ENCODE data around the gene RFTN1. TPM values are rescaled to one million over a fixed set of nuclear protein-coding genes. Genes with fewer than 3 reads are reported as not detected.
A peak's percentile ranks its signal among the peaks of the same experiment; 100 is the strongest.

Gene RFTN1
- total and polyA plus RNA-seq, 9 donors: 25.2 to 63.1 (median 46.4) TPM

DNA sequence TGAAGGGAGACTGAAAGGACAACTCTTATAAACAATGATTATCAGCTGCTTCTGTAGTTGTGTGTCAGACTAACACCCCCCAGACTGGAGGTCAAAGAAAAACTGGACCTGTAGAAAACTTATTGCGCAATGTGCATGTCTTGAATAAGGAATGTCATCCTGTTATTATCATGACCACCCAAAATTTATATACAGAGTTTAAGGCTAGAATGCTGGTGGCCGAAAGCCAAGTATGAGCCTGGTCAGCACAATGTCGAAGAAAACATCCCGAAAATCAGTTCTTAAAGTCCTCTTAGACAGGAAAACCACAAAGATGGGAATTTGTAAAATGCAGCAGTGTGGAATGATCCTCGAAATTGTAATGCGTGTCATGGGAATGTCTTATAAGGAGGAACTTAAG is 29.3 kb downstream of the RFTN1 start:
- 3 to 8% (median 7%) methylated on average over 6 of the region's 6 CpGs for WGBS, 3 donors
- peak; percentile 49 to 77 (median 67) for DNase-seq
- Histone ChIP-seq H3K4me1 (ENCODE audit: insufficient read depth) (peaks cover 17% of the 10 kb centered on the region), H3K27ac (peak overlapping the region in 1 of 2 donors; percentile 34), H3K4me3 (no peak overlapping the region), H3K36me3 (no peaks in the 10 kb centered on the region), H3K9me3 (no peaks in the 10 kb centered on the region), H3K27me3 (no peaks in the 10 kb centered on the region)
- intact Hi-C loops (cut with DNase I): no loop called here
- TF ChIP-seq CTCF (IDR thresholded peaks at IDR 0.05) (no peak), EP300 (IDR thresholded peaks at IDR 0.05) (no peak), POLR2A (IDR thresholded peaks at IDR 0.05) (no peak)

GRCh38 chr3:16482770-16483531 is 30.5 kb downstream of the RFTN1 start:
- Histone ChIP-seq H3K36me3 (no peaks in the 10 kb centered on the region), H3K9me3 (no peaks in the 10 kb centered on the region), H3K27me3 (no peaks in the 10 kb centered on the region), H3K4me1 (ENCODE audit: insufficient read depth) (peaks cover 17% of the 10 kb centered on the region), H3K4me3 (no peak overlapping the region), H3K27ac (no peak overlapping the region)
- TF ChIP-seq POLR2A (IDR thresholded peaks at IDR 0.05) (no peak), CTCF (IDR thresholded peaks at IDR 0.05) (no peak), EP300 (IDR thresholded peaks at IDR 0.05) (no peak)
- DNase-seq: no peak
- WGBS, 3 donors: 64 to 71% (median 65%) methylated on average over 7 of the region's 7 CpGs
- intact Hi-C loops (cut with DNase I): no loop called here

DNA sequence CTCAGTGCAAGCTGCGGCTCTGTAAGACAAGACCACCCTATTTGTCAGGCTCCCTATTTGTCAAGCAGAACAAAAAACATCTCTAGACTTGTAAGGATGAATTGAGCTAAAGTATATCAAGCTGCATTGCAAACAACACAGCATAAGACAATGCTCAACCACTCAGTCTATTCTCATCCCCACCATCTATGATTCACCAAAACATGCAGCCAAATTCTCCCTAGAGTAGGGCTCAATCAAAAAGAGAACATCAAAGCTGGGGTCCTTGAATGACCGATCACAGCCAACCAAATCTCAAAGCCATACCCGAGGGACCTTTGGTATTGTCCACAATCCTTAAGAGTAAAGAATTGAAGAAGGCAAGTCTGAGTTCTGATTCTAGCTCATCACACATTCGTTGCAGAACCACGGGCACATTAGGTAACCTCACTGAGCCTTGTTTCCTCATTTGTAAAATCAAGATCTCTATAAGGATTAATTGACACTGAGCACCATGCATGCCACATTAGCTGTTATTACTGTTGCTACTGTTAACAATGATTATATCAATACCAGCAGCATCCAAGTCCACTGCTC is 31.2 kb downstream of the RFTN1 start:
- Histone ChIP-seq H3K36me3 (no peaks in the 10 kb centered on the region), H3K9me3 (no peaks in the 10 kb centered on the region), H3K4me1 (ENCODE audit: insufficient read depth) (peaks cover 17% of the 10 kb centered on the region), H3K27ac (no peak overlapping the region), H3K4me3 (no peak overlapping the region), H3K27me3 (no peaks in the 10 kb centered on the region)
- no peak for DNase-seq
- WGBS, 3 donors: 93 to 97% (median 94%) methylated on average over 5 of the region's 5 CpGs
- TF ChIP-seq CTCF (IDR thresholded peaks at IDR 0.05) (no peak), POLR2A (IDR thresholded peaks at IDR 0.05) (no peak), EP300 (IDR thresholded peaks at IDR 0.05) (no peak)
- intact Hi-C loops (cut with DNase I): no loop called here

- intact Hi-C loops (cut with DNase I): no loop called here
- Histone ChIP-seq H3K4me1 (ENCODE audit: insufficient read depth) (peaks cover 17% of the 10 kb centered on the region), H3K27ac (no peak overlapping the region), H3K36me3 (no peaks in the 10 kb centered on the region), H3K27me3 (no peaks in the 10 kb centered on the region), H3K9me3 (no peaks in the 10 kb centered on the region), H3K4me3 (no peak overlapping the region)
- TF ChIP-seq POLR2A (IDR thresholded peaks at IDR 0.05) (no peak), CTCF (IDR thresholded peaks at IDR 0.05) (no peak)
- WGBS, 3 donors: 45 to 56% (median 47%) methylated on average over 3 of the region's 3 CpGs
- no peak for DNase-seq
Observed at GRCh38 chr3:16481546-16481897, 32.0 kb downstream of the RFTN1 start.

Data from ovary (tissue), 9 donors.